22Rv1 (cell line): Measurements from ENCODE around the gene CA5B.
"Not testable (repeated sequence)": the region's sequence is repeated elsewhere in the genome, so short reads cannot be mapped to it uniquely, and the experiment has no call there.

Experiments
- ZFX ChIP-seq: fragments of 450-650 bp; IDR thresholded peaks from 2 replicates; pipeline ENCODE4 v1.6.1; 2017; ENCODE audit warnings: antibody characterized with exemption, borderline replicate concordance
- TF ChIP-seq, protein P1 (sequence below): fragments of 450-650 bp; IDR thresholded peaks from 2 replicates; pipeline ENCODE4 v1.5.1; 2017; ENCODE audit warnings: mild to moderate bottlenecking

DNA sequence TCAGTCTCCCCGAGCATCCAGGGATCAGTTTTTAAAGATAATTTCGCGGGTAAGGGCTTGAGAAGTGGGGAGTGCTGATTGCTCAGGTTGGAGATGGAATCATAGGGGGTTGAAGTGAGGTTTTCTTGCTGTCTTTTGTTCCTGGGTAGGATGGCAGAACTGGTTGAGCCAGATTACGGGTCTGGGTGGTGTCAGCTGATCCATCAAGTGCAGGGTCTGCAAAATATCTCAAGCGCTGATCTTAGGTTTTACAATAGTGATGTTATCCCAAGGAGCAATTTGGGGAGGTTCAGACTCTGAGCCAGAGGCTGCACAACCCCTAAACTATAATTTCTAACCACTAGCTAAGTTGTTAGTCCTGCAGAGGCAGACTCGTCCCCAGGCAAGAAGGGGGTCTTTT lies 8.6 kb downstream of the CA5B start:
- TF ChIP-seq, protein P1, sequence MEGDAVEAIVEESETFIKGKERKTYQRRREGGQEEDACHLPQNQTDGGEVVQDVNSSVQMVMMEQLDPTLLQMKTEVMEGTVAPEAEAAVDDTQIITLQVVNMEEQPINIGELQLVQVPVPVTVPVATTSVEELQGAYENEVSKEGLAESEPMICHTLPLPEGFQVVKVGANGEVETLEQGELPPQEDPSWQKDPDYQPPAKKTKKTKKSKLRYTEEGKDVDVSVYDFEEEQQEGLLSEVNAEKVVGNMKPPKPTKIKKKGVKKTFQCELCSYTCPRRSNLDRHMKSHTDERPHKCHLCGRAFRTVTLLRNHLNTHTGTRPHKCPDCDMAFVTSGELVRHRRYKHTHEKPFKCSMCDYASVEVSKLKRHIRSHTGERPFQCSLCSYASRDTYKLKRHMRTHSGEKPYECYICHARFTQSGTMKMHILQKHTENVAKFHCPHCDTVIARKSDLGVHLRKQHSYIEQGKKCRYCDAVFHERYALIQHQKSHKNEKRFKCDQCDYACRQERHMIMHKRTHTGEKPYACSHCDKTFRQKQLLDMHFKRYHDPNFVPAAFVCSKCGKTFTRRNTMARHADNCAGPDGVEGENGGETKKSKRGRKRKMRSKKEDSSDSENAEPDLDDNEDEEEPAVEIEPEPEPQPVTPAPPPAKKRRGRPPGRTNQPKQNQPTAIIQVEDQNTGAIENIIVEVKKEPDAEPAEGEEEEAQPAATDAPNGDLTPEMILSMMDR = not testable (repeated sequence)
- not testable (repeated sequence) for TF ChIP-seq ZFX
